Measurements from ENCODE around the gene FGGY. TPM values are rescaled to one million over a fixed set of nuclear protein-coding genes. Genes with fewer than 3 reads are reported as not detected.

Gene FGGY
- total RNA-seq, 1 donor from 2014 or later, result 9.0 TPM

DNA sequence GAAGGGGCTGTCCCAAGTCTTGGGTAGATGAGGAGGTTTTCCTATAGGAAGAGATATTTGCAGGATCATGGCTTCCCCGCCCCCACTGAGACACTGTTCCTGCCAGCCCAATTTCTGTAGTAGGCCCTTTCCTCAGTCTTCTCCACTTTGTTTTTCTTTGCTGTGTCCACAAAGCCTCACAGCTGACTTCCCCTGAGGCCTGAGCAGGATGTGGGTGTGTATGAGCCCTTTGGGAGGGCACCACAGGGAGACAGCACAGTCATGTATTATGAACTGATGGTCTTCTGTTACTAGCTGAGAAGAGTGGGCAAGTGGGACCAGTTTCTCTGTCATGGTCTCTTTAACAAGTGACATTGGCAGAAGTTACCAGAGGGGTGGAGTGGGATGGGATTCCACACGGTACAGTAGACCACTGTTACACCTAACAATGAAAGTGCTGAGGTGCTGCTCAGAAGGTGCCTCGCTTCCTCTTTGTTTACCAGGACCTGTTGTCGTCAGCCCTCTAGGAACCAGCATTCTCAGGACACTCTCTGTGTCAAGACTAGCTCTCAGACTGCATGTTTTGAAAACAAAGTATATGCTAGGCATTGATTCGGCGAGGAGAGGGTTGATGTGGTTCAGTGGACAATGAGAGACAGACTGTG lies 264.0 kb downstream of the FGGY start:
- peaks cover 13% of the 10 kb centered on the region for H3K4me1 Mint-ChIP-seq (ENCODE audit: low read depth)
- no peak for DNase-seq (ENCODE audit: low spot score)
- no peak overlapping the region for H3K4me3 Mint-ChIP-seq (ENCODE audit: unreplicated experiment)
- TF ChIP-seq, protein P1, sequence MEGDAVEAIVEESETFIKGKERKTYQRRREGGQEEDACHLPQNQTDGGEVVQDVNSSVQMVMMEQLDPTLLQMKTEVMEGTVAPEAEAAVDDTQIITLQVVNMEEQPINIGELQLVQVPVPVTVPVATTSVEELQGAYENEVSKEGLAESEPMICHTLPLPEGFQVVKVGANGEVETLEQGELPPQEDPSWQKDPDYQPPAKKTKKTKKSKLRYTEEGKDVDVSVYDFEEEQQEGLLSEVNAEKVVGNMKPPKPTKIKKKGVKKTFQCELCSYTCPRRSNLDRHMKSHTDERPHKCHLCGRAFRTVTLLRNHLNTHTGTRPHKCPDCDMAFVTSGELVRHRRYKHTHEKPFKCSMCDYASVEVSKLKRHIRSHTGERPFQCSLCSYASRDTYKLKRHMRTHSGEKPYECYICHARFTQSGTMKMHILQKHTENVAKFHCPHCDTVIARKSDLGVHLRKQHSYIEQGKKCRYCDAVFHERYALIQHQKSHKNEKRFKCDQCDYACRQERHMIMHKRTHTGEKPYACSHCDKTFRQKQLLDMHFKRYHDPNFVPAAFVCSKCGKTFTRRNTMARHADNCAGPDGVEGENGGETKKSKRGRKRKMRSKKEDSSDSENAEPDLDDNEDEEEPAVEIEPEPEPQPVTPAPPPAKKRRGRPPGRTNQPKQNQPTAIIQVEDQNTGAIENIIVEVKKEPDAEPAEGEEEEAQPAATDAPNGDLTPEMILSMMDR (IDR thresholded peaks at IDR 0.05), result no peak
- no peaks in the 10 kb centered on the region for H3K27me3 Mint-ChIP-seq (ENCODE audit: low read depth)
- peaks cover 10% of the 10 kb centered on the region for H3K36me3 Mint-ChIP-seq (ENCODE audit: low read depth)
- H3K9me3 Mint-ChIP-seq (ENCODE audit: low read depth), result peaks cover 18% of the 10 kb centered on the region
- H3K27ac Mint-ChIP-seq (ENCODE audit: unreplicated experiment), result no peak overlapping the region

- no peaks in the 10 kb centered on the region for H3K27me3 Mint-ChIP-seq (ENCODE audit: low read depth)
- H3K27ac Mint-ChIP-seq (ENCODE audit: unreplicated experiment), result no peak overlapping the region
- H3K4me1 Mint-ChIP-seq (ENCODE audit: low read depth), result peaks cover 13% of the 10 kb centered on the region
- DNase-seq (ENCODE audit: low spot score), result no peak
- H3K9me3 Mint-ChIP-seq (ENCODE audit: low read depth), result peaks cover 18% of the 10 kb centered on the region
- peaks cover 10% of the 10 kb centered on the region for H3K36me3 Mint-ChIP-seq (ENCODE audit: low read depth)
- H3K4me3 Mint-ChIP-seq (ENCODE audit: unreplicated experiment), result no peak overlapping the region
- TF ChIP-seq, protein P1 (IDR thresholded peaks at IDR 0.05), result no peak
These were observed 264.9 kb downstream of the FGGY start for GRCh38 chr1:59561796-59562195.

GRCh38 chr1:59564192-59564891 lies 267.4 kb downstream of the FGGY start:
- TF ChIP-seq, protein P1 (IDR thresholded peaks at IDR 0.05), result no peak
- no peak for DNase-seq (ENCODE audit: low spot score)
- Mint-ChIP-seq H3K4me3 (ENCODE audit: unreplicated experiment) (no peak overlapping the region), H3K27me3 (ENCODE audit: low read depth) (no peaks in the 10 kb centered on the region), H3K36me3 (ENCODE audit: low read depth) (no peaks in the 10 kb centered on the region), H3K4me1 (ENCODE audit: low read depth) (peaks cover 13% of the 10 kb centered on the region), H3K9me3 (ENCODE audit: low read depth) (peaks cover 3% of the 10 kb centered on the region), H3K27ac (ENCODE audit: unreplicated experiment) (no peak overlapping the region)

DNA sequence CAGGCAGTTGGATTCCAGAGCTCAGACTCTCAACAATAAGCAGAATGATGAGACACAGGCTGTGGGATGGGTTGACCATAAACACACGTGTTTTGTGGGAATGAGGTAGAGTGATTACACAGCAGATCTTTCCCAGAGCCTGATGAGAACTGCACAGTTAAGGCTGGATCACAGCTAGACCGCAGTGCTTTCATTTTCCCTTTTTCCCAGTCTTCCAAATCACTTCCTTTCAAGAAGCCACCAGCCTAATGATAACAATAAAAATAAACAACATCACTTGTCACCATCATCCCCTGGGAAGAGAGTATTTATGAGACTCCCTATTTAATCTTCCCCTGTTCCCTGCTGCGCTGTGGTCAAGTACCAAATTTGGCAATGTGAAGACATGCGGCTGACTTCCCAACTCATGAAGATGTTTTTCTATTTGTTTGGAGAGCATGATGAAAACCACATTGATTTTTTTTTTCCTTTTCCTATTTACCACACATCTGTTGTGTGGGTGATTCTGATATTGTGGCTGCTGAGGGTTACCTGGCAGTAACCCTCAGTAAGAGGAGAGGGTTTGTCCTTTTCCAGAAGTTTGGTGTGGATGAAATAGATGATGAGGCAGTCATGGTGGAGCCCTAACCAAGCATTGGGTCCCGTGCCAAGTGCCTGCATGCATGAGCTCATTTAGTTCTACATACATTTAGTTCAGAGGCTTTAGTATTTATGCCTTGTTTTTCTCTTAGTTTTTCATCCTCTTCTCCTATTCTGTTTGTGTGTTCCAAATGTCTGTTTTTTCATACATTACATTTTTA lies 268.9 kb downstream of the FGGY start:
- no peak for DNase-seq (ENCODE audit: low spot score)
- H3K4me3 Mint-ChIP-seq (ENCODE audit: unreplicated experiment), result no peak overlapping the region
- no peaks in the 10 kb centered on the region for H3K36me3 Mint-ChIP-seq (ENCODE audit: low read depth)
- no peaks in the 10 kb centered on the region for H3K9me3 Mint-ChIP-seq (ENCODE audit: low read depth)
- peaks cover 16% of the 10 kb centered on the region for H3K4me1 Mint-ChIP-seq (ENCODE audit: low read depth)
- H3K27me3 Mint-ChIP-seq (ENCODE audit: low read depth), result no peaks in the 10 kb centered on the region
- TF ChIP-seq, protein P1 (IDR thresholded peaks at IDR 0.05), result no peak
- H3K27ac Mint-ChIP-seq (ENCODE audit: unreplicated experiment), result no peak overlapping the region

Data from chondrocyte (in vitro differentiated cells).